SK-N-SH (cell line): ENCODE results near the gene CASKIN2. TPM values are rescaled to one million over a fixed set of nuclear protein-coding genes. Genes with fewer than 3 reads are reported as not detected.
"Not testable (repeated sequence)": the region's sequence is repeated elsewhere in the genome, so short reads cannot be mapped to it uniquely, and the experiment has no call there.

Source experiments
- CTCF ChIA-PET: fragments of 300-600, 350-600 bp; formaldehyde crosslinking; extraction: SDS; loops from one replicate; lab custom pipeline; 2021; lab: Yijun Ruan, JAX
- POLR2A ChIA-PET: fragments of 350-600 bp; sonication (Branson Sonifier 250); formaldehyde crosslinking; extraction: SDS; loops from one replicate; lab custom pipeline; 2020; ENCODE audit warnings: antibody characterized with exemption, inconsistent platforms; lab: Yijun Ruan, JAX
- DNase-seq: peaks from one replicate; pipeline ENCODE4 v3.0.0; 2012
- H2AFZ ChIP-seq: fragments of 200-600 bp; sonication (generic); 2 replicates; pipeline ENCODE4 v1.8.1; 2016; ENCODE audit warnings: antibody characterized with exemption, mild to moderate bottlenecking, low read depth
- H3F3A ChIP-seq: fragments of 200-600 bp; sonication (generic); replicated peaks from 2 replicates; pipeline ENCODE3; 2016; ENCODE audit warnings: antibody characterized with exemption, mild to moderate bottlenecking; ENCODE audit not compliant: insufficient read depth
- H3K27ac ChIP-seq, 2 experiments: fragments of 200-500 bp in 1 of 2; fragments of 200-600 bp in 1 of 2; sonication (Bioruptor generic) in 1 of 2; sonication (generic), shearing (Covaris generic) in 1 of 2; 2 replicates each; pipeline versions ENCODE4 v1.5.1 to v1.6.1; 2014 to 2016; ENCODE audit warnings: low read depth in 2 of 2, inconsistent platforms in 1 of 2, low read length in 1 of 2, mild to moderate bottlenecking in 1 of 2, mixed read lengths in 1 of 2
- H3K27me3 ChIP-seq: fragments of 200-600 bp; sonication (generic), shearing (Covaris generic); 2 replicates; pipeline ENCODE4 v1.6.1; 2016; ENCODE audit warnings: mixed run types; ENCODE audit not compliant: insufficient read depth
- H3K36me3 ChIP-seq, 2 experiments: fragments of 200-500 bp in 1 of 2; fragments of 200-600 bp in 1 of 2; sonication (Bioruptor generic) in 1 of 2; sonication (generic) in 1 of 2; replicated peaks in 1 of 2; 2 replicates each; pipeline versions ENCODE3 to v1.5.1; 2014 to 2016; ENCODE audit warnings: low read length in 1 of 2, mild to moderate bottlenecking in 1 of 2; ENCODE audit not compliant: insufficient read depth in 2 of 2, control insufficient read depth in 1 of 2
- H3K4me1 ChIP-seq, 2 experiments: fragments of 200-500 bp in 1 of 2; fragments of 200-600 bp in 1 of 2; sonication (Bioruptor generic) in 1 of 2; sonication (generic), shearing (Covaris generic) in 1 of 2; 2 replicates each; pipeline versions ENCODE4 v1.5.1 to v1.6.1; 2014 to 2016; ENCODE audit warnings: low read depth in 1 of 2, low read length in 1 of 2, mixed run types in 1 of 2; ENCODE audit not compliant: insufficient read depth in 2 of 2, control insufficient read depth in 1 of 2
- H3K4me2 ChIP-seq: fragments of 200-600 bp; sonication (generic), shearing (Covaris generic); 2 replicates; pipeline ENCODE4 v1.6.1; 2017; ENCODE audit warnings: mixed run types
- H3K4me3 ChIP-seq, 2 experiments: fragments of 200-500 bp in 1 of 2; fragments of 200-600 bp in 1 of 2; sonication (Bioruptor generic) in 1 of 2; sonication (generic), shearing (Covaris generic) in 1 of 2; 2 replicates each; pipeline versions ENCODE4 v1.5.1 to v1.8.1; 2014 to 2016; ENCODE audit warnings: low read depth in 2 of 2, inconsistent platforms in 1 of 2, low read length in 1 of 2, mild to moderate bottlenecking in 1 of 2, mixed read lengths in 1 of 2, moderate library complexity in 1 of 2
- H3K79me2 ChIP-seq: fragments of 200-600 bp; sonication (generic); 2 replicates; pipeline ENCODE4 v1.8.1; 2017; ENCODE audit warnings: mild to moderate bottlenecking; ENCODE audit not compliant: insufficient read depth
- H3K9ac ChIP-seq: fragments of 200-600 bp; sonication (generic); 2 replicates; pipeline ENCODE4 v1.6.1; 2017; ENCODE audit warnings: mixed run types
- H3K9me2 ChIP-seq: fragments of 200-600 bp; sonication (generic); 2 replicates; pipeline ENCODE4 v1.6.1; 2017; ENCODE audit warnings: mixed run types
- H3K9me3 ChIP-seq: fragments of 200-600 bp; sonication (generic); 2 replicates; pipeline ENCODE4 v1.6.1; 2017; ENCODE audit warnings: mixed run types, mild to moderate bottlenecking, moderate library complexity
- H4K20me1 ChIP-seq: fragments of 200-600 bp; sonication (generic); 2 replicates; pipeline ENCODE4 v1.6.1; 2017; ENCODE audit warnings: mild to moderate bottlenecking, mixed run types; ENCODE audit not compliant: insufficient read depth
- CHD2 ChIP-seq: fragments of 150-350 bp; IDR thresholded peaks from 2 replicates; pipeline ENCODE4 v1.6.1; 2018; ENCODE audit warnings: low read length; ENCODE audit not compliant: partially characterized antibody
- ELF1 ChIP-seq: IDR thresholded peaks from 2 replicates; pipeline ENCODE4 v1.4.0; 2012
- FOSL2 ChIP-seq: IDR thresholded peaks from 2 replicates; pipeline ENCODE4 v1.4.0; 2012; ENCODE audit warnings: low read depth, mild to moderate bottlenecking, moderate library complexity, borderline replicate concordance
- FOXM1 ChIP-seq: IDR thresholded peaks from 2 replicates; pipeline ENCODE4 v1.4.0; 2012; ENCODE audit warnings: low read depth, mild to moderate bottlenecking
- JUND ChIP-seq: IDR thresholded peaks from 2 replicates; pipeline ENCODE4 v1.4.0; 2012
- MEF2A ChIP-seq: IDR thresholded peaks from 2 replicates; pipeline ENCODE4 v1.4.0; 2012; ENCODE audit warnings: low read depth, borderline replicate concordance
- NRF1 ChIP-seq: IDR thresholded peaks from 2 replicates; pipeline ENCODE4 v1.6.1; 2012; ENCODE audit warnings: low read depth, mild to moderate bottlenecking, low read length
- POLR2AphosphoS5 ChIP-seq: IDR thresholded peaks from 2 replicates; pipeline ENCODE4 v1.6.1; 2012; ENCODE audit warnings: low read depth, low read length
- RAD21 ChIP-seq: IDR thresholded peaks from 2 replicates; pipeline ENCODE4 v1.6.1; 2012; ENCODE audit warnings: mild to moderate bottlenecking, low read length
- RXRA ChIP-seq: IDR thresholded peaks from 2 replicates; pipeline ENCODE4 v1.4.0; 2012; ENCODE audit warnings: low read depth, mild to moderate bottlenecking, borderline replicate concordance
- SIN3A ChIP-seq: IDR thresholded peaks from 2 replicates; pipeline ENCODE4 v1.6.1; 2012; ENCODE audit warnings: low read depth, mild to moderate bottlenecking, low read length, moderate library complexity, borderline replicate concordance
- SMC3 ChIP-seq: IDR thresholded peaks from 2 replicates; pipeline ENCODE4 v1.6.1; 2012; ENCODE audit warnings: low read depth, low read length, improper control_type of control experiment
- TAF1 ChIP-seq: IDR thresholded peaks from 2 replicates; pipeline ENCODE4 v1.6.1; 2012; ENCODE audit warnings: low read depth, mild to moderate bottlenecking, low read length, moderate library complexity, borderline replicate concordance
- TEAD4 ChIP-seq: IDR thresholded peaks from 2 replicates; pipeline ENCODE4 v1.4.0; 2012; ENCODE audit warnings: mild to moderate bottlenecking, borderline replicate concordance; ENCODE audit not compliant: insufficient read depth
- YY1 ChIP-seq: IDR thresholded peaks from 2 replicates; pipeline ENCODE4 v1.4.0; 2012; ENCODE audit warnings: low read depth, mild to moderate bottlenecking
- WGBS: methylation state at CpG from one replicate; pipeline ENCODE4 v1.1.6; 2017; ENCODE audit warnings: low lambda C conversion rate; 5-methylcytosine and 5-hydroxymethylcytosine counted together
- polyA plus RNA-seq, 3 experiments: library from polyadenylated mRNA; depleted of rRNA; stranded (reverse); fragments of >200 nt; gene quantifications; 2 replicates each; pipeline ENCODE4 v1.2.3, GENCODE V29; 2012
- TF ChIP-seq, protein P1 (sequence below): fragments of 150-350 bp; IDR thresholded peaks from 2 replicates; pipeline ENCODE4 v1.6.1; 2017; ENCODE audit warnings: antibody characterized with exemption, low read length, low read depth, borderline replicate concordance

CASKIN2 gene
- polyA plus RNA-seq, 1 of the 3 experiments (the other 2 are of a cell fraction): 6.5 TPM

GRCh38 chr17:75521951-75522727 is 6.8 kb upstream of the CASKIN2 start:
- WGBS: 97% methylated on average over 32 of the region's 33 CpGs
- Histone ChIP-seq H3K4me1 (peaks cover 0 to 22% of the 10 kb centered on the region in 2 experiments; a peak in 1 of 4 replicates), H3K9me2 (no peaks in the 10 kb centered on the region), H4K20me1 (peaks cover 13% of the 10 kb centered on the region; the same call in 1 of the 2 replicates), H3K79me2 (no peaks in the 10 kb centered on the region), H3F3A (peaks cover 11% of the 10 kb centered on the region), H2AFZ (no peak overlapping the region), H3K36me3 (peaks cover 13 to 19% of the 10 kb centered on the region in 2 experiments), H3K4me3 (no peak overlapping the region), H3K9ac (no peak overlapping the region), H3K27me3 (peaks cover 12% of the 10 kb centered on the region; the same call in 1 of the 2 replicates), H3K9me3 (no peaks in the 10 kb centered on the region), H3K27ac (no peak overlapping the region), H3K4me2 (no peak overlapping the region)
- CTCF ChIA-PET: interaction anchor here (0.9 to 4.0 kb wide), 8 partner anchors 18 to 251 kb away, joined by 3 to 13 read pairs (median 4); partner anchors contain the start of gene MIF4GD
- no peak for DNase-seq
- TF ChIP-seq YY1: no peak
- TF ChIP-seq FOXM1: no peak
- no peak for TF ChIP-seq POLR2AphosphoS5
- TF ChIP-seq SIN3A: no peak
- no peak for TF ChIP-seq RXRA
- no peak for TF ChIP-seq MEF2A
- TF ChIP-seq CHD2: no peak
- no peak for TF ChIP-seq TEAD4
- no peak for TF ChIP-seq ELF1
- no peak for TF ChIP-seq RAD21
- no peak for TF ChIP-seq JUND
- TF ChIP-seq, protein P1, sequence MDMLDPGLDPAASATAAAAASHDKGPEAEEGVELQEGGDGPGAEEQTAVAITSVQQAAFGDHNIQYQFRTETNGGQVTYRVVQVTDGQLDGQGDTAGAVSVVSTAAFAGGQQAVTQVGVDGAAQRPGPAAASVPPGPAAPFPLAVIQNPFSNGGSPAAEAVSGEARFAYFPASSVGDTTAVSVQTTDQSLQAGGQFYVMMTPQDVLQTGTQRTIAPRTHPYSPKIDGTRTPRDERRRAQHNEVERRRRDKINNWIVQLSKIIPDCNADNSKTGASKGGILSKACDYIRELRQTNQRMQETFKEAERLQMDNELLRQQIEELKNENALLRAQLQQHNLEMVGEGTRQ: no peak
- TF ChIP-seq TAF1: no peak
- no peak for TF ChIP-seq SMC3
- no peak for TF ChIP-seq NRF1
- POLR2A ChIA-PET: interaction anchor here (0.6 kb wide), 1 partner anchor 18 kb away, joined by 3 read pairs; no protein-coding TSS in a partner anchor

DNA sequence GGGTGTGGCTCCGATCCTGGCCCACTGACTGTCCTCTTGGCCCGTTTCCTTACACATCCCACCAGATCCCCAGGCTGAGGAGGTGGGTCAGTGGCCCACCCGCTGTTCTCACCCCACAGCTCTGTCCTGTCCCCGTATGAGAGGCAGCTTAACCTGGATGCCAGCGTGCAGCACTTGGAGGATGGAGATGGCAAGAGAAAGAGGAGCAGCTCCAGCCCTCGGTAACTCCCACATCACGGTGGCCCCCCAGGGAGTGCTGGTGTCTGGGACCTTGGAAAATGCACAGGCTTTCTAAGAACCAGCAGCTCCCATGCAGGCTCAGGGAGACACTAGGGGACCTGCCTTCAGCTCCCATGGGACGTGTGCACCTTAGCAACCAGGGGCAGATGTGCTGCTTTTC is 6.0 kb upstream of the CASKIN2 start:
- POLR2A ChIA-PET: interaction anchor here (0.6 kb wide), 1 partner anchor 19 kb away, joined by 3 read pairs; no protein-coding TSS in a partner anchor
- TF ChIP-seq RXRA (no peak), FOSL2 (no peak), NRF1 (no peak)
- H4K20me1 ChIP-seq: peaks cover 13% of the 10 kb centered on the region; the same call in 1 of the 2 replicates
- H3K9ac ChIP-seq: no peak overlapping the region
- CTCF ChIA-PET: interaction anchor here (1.0 to 4.0 kb wide), 5 partner anchors 111 to 251 kb away, joined by 3 to 13 read pairs (median 4); partner anchors contain the start of gene MIF4GD
- H3K36me3 ChIP-seq: peaks cover 13 to 19% of the 10 kb centered on the region in 2 experiments
- H3K9me2 ChIP-seq: no peaks in the 10 kb centered on the region
- peaks cover 0 to 24% of the 10 kb centered on the region in 2 experiments; a peak in 1 of 4 replicates for H3K4me1 ChIP-seq
- DNase-seq: no peak
- no peak overlapping the region for H3K4me2 ChIP-seq
- no peak overlapping the region for H3K4me3 ChIP-seq
- H3K27me3 ChIP-seq: peaks cover 4% of the 10 kb centered on the region; the same call in 1 of the 2 replicates
- H3K79me2 ChIP-seq: no peaks in the 10 kb centered on the region
- H3F3A ChIP-seq: peaks cover 7% of the 10 kb centered on the region
- H2AFZ ChIP-seq: no peak overlapping the region
- WGBS: 94% methylated on average over 8 of the region's 8 CpGs
- no peaks in the 10 kb centered on the region for H3K9me3 ChIP-seq
- H3K27ac ChIP-seq: no peak overlapping the region

GRCh38 chr17:75520413-75520812 is 5.1 kb upstream of the CASKIN2 start:
- H3K4me2 ChIP-seq, H3K9ac ChIP-seq, H3K4me3 ChIP-seq, H2AFZ ChIP-seq, H3K9me3 ChIP-seq, DNase-seq, POLR2A ChIA-PET, H3F3A ChIP-seq, H3K27ac ChIP-seq, H3K9me2 ChIP-seq, H3K79me2 ChIP-seq, H3K27me3 ChIP-seq: not testable (repeated sequence)
- 95% methylated on average over 8 of the region's 8 CpGs for WGBS
- CTCF ChIA-PET: interaction anchor here (1.3 to 4.0 kb wide), 4 partner anchors 112 to 250 kb away, joined by 3 to 13 read pairs (median 8); partner anchors contain the start of gene MIF4GD
- Histone ChIP-seq H4K20me1 (peaks cover 13% of the 10 kb centered on the region; the same call in 1 of the 2 replicates), H3K4me1 (peaks cover 0 to 18% of the 10 kb centered on the region in 2 experiments; a peak in 1 of 4 replicates), H3K36me3 (peaks cover 13 to 19% of the 10 kb centered on the region in 2 experiments)
